ENCODE data around the gene RYR2.

The RYR2 gene

DNA sequence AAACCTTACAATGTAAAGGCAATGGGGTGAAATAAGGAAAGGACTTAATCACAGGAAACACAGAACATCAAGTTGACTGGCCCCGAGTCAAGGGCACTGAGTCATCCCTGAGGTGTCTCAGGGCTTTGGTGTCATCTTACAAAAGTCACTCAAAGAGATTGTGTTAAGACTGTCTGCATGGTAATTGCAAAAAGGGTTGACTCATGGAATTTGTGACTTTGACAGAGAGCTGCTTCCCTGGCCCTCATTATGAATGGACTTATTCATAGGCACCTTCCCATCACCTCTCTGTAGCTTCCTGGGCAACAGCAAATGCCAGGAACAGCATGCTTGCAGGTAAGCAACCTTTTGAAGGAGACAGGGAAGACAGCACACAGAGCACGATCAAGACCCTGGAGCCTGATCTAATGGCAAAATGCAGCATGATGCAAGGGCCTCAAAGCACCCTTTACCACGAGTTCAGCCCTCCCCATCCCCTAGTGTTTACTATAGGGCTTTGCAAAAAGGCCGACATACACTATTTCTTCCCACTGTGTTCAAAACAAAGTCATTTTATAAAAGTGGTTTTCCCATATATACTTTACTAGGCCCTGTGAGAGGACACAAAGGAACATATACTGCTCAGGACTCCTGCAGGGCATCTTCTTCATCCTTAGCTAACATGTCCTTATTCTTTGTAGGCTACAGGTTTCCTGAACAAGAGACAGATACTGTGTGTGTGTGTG, 831.7 kb downstream of the RYR2 start:
- DNase-seq (ENCODE audit: extremely low spot score): no peak
- TF ChIP-seq, protein P1, sequence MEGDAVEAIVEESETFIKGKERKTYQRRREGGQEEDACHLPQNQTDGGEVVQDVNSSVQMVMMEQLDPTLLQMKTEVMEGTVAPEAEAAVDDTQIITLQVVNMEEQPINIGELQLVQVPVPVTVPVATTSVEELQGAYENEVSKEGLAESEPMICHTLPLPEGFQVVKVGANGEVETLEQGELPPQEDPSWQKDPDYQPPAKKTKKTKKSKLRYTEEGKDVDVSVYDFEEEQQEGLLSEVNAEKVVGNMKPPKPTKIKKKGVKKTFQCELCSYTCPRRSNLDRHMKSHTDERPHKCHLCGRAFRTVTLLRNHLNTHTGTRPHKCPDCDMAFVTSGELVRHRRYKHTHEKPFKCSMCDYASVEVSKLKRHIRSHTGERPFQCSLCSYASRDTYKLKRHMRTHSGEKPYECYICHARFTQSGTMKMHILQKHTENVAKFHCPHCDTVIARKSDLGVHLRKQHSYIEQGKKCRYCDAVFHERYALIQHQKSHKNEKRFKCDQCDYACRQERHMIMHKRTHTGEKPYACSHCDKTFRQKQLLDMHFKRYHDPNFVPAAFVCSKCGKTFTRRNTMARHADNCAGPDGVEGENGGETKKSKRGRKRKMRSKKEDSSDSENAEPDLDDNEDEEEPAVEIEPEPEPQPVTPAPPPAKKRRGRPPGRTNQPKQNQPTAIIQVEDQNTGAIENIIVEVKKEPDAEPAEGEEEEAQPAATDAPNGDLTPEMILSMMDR (IDR thresholded peaks at IDR 0.05; ENCODE audit: control extremely low read depth, extremely low read depth, low read depth, missing control alignments): no peak
- ChIA-PET CTCF (interaction anchor here (1.7 kb wide), 1 partner anchor 10 kb away, joined by 4 read pairs; no protein-coding TSS in a partner anchor), POLR2A (no interaction called here)

DNA sequence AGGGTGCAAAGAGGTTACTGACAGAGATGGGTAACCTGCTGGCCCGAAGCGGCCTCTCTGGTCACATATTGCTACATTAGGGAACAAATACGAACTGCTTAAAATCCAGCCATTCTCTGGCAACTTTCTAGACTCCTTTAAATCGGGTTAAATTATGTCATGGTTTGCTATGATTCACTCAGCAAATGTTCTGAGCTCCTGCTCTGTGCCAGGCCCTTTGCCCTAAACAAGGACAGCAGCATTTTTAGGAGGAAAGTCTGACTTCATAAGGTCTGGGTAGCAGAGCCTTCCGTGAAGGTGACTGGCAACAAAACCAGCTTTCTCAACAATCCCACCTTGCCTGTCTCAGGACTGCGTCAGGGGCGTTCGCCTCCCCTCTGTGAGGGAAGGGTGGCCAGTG, 833.3 kb downstream of the RYR2 start:
- CTCF ChIA-PET: interaction anchor here (0.9 to 1.9 kb wide), 3 partner anchors 9 to 11 kb away, joined by 3 to 7 read pairs (median 4); no protein-coding TSS in a partner anchor
- TF ChIP-seq, protein P1 (IDR thresholded peaks at IDR 0.05; ENCODE audit: control extremely low read depth, extremely low read depth, low read depth, missing control alignments): no peak
- no peak for DNase-seq (ENCODE audit: extremely low spot score)
- POLR2A ChIA-PET: no interaction called here

DNA sequence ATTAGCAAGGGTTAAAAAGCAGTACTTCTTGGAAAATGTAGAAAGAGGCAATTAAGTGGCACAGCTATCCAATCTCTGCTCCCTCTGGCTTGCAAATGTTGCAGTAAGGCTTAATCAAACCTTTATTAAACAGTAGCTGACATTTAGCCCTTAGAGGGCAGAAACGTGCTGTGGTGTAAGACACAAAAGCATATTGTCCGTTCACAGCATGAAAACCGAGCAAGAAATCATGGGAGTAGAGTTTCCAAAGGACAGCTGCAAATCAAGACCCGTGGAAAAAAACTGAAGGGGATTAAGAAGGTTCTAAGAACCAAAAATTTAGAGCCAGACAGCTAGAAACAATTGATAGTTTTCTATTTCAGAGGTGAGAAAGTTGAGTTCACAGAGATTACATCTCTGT, 835.6 kb downstream of the RYR2 start:
- ChIA-PET POLR2A (no interaction called here), CTCF (interaction anchor here (0.9 to 1.8 kb wide), 2 partner anchors 13 to 14 kb away, joined by 4 to 8 read pairs; no protein-coding TSS in a partner anchor)
- TF ChIP-seq, protein P1 (IDR thresholded peaks at IDR 0.05; ENCODE audit: control extremely low read depth, extremely low read depth, low read depth, missing control alignments): no peak
- no peak for DNase-seq (ENCODE audit: extremely low spot score)

DNA sequence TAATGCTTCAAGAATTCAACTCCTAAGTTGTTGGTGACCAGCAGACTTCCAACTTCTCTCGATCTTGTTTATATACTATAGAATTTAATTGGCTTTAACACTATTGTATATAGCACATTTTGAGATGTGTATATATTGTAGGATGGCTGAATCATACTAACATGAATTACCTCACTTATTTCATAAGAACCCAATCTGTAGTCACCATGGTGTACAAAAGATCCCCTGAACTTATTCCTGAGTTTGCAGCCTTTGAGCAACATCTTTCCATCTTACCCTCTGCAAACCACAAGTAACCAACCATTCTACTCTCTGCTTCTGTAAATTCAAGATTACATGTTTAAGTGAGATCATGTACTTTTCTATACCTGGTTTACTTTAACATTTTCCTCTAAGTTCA, 836.4 kb downstream of the RYR2 start:
- TF ChIP-seq, protein P1 (IDR thresholded peaks at IDR 0.05; ENCODE audit: control extremely low read depth, extremely low read depth, low read depth, missing control alignments): no peak
- DNase-seq (ENCODE audit: extremely low spot score): no peak
- ChIA-PET POLR2A (no interaction called here), CTCF (interaction anchor here (1.8 kb wide), 1 partner anchor 14 kb away, joined by 8 read pairs; no protein-coding TSS in a partner anchor)

DNA sequence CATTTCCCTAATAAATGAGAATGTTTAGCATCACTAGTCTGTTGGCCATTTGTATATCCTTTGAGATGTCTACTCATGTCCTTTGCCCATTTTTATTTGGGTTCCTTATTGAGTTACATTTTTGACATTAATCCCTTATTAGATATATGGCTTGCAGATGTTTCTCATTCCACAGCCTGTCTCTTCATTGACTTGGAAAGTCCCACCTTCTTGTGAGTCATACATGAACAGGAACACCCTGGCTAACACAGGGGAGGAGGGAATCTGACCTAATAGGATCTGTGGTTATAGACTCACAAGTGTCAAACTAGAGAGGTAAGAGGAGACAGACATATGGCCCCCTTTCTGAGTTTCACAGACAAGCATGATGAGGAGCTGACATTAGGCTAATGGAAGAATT, 837.2 kb downstream of the RYR2 start:
- POLR2A ChIA-PET: no interaction called here
- CTCF ChIA-PET: interaction anchor here (1.8 kb wide), 1 partner anchor 10 kb away, joined by 5 read pairs; no protein-coding TSS in a partner anchor
- DNase-seq (ENCODE audit: extremely low spot score): no peak
- TF ChIP-seq, protein P1 (IDR thresholded peaks at IDR 0.05; ENCODE audit: control extremely low read depth, extremely low read depth, low read depth, missing control alignments): no peak

All from GM10248 (cell line).